ENCODE results near the gene ANKRD22.

DNA sequence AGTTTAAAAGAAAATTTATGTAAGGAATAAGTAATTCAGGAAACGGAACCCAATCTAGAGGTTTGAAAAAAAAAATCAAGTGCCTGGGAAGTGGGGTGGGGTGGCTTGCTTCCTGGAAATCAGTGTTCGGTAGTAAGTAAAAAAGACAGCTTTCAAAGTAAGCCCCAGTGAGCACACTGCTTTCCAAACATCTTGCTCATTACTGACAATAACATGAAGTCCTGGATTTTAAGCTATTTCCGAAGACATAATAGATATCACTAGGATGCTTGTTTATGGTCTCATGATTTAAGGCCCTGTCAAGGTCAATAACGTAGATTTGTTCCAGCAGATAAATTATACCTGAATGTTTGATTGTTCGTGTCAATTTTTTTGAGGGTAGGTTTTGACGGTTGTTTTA is 29.7 kb upstream of the ANKRD22 start:
- TF ChIP-seq EP300 (IDR thresholded peaks at IDR 0.05), result no peak
- TF ChIP-seq, protein P1, sequence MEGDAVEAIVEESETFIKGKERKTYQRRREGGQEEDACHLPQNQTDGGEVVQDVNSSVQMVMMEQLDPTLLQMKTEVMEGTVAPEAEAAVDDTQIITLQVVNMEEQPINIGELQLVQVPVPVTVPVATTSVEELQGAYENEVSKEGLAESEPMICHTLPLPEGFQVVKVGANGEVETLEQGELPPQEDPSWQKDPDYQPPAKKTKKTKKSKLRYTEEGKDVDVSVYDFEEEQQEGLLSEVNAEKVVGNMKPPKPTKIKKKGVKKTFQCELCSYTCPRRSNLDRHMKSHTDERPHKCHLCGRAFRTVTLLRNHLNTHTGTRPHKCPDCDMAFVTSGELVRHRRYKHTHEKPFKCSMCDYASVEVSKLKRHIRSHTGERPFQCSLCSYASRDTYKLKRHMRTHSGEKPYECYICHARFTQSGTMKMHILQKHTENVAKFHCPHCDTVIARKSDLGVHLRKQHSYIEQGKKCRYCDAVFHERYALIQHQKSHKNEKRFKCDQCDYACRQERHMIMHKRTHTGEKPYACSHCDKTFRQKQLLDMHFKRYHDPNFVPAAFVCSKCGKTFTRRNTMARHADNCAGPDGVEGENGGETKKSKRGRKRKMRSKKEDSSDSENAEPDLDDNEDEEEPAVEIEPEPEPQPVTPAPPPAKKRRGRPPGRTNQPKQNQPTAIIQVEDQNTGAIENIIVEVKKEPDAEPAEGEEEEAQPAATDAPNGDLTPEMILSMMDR (IDR thresholded peaks at IDR 0.05), result no peak

Measured in gastroesophageal sphincter (tissue), 3 donors.